ENCODE measurements around the gene TSPAN18. TPM values are rescaled to one million over a fixed set of nuclear protein-coding genes. Genes with fewer than 3 reads are reported as not detected.

The TSPAN18 gene
- total and polyA plus RNA-seq, 8 donors, result 2.1 to 60.3 (median 11.0) TPM

GRCh38 chr11:44899959-44900358 is 173.2 kb downstream of the TSPAN18 start:
- Histone ChIP-seq H3K9me3 (peaks cover 0 to 6% (median 2%) of the 10 kb centered on the region in 4 donors), H3K27ac (no peak overlapping the region), H3K4me1 (peaks cover 0 to under 1% (median under 1%) of the 10 kb centered on the region in 4 donors), H3K4me3 (no peak overlapping the region), H3K27me3 (peaks cover 0 to 5% (median 0%) of the 10 kb centered on the region in 3 donors), H3K36me3 (no peaks in the 10 kb centered on the region)
- DNase-seq, result peak in 1 of 2 donors; percentile 65
- intact Hi-C loops (cut with DNase I; ENCODE audit: low total_unique reads), result no loop called here
- 72 to 80% (median 76%) methylated on average over 3 of the region's 3 CpGs for WGBS, 5 donors
- TF ChIP-seq CTCF (IDR thresholded peaks at IDR 0.05) (no peak), POLR2A (IDR thresholded peaks at IDR 0.05) (no peak), EP300 (IDR thresholded peaks at IDR 0.05) (no peak), POLR2AphosphoS5 (IDR thresholded peaks at IDR 0.05) (no peak)

GRCh38 chr11:44901120-44901633 is 174.4 kb downstream of the TSPAN18 start:
- 79 to 88% (median 86%) methylated on average over 5 to 7 of the region's 7 CpGs for WGBS, 5 donors
- H3K27me3 ChIP-seq, result peaks cover 0 to 5% (median 0%) of the 10 kb centered on the region in 3 donors
- TF ChIP-seq EP300 (IDR thresholded peaks at IDR 0.05) (no peak), POLR2A (IDR thresholded peaks at IDR 0.05) (no peak), POLR2AphosphoS5 (IDR thresholded peaks at IDR 0.05) (no peak), CTCF (IDR thresholded peaks at IDR 0.05) (no peak)
- H3K4me3 ChIP-seq, result no peak overlapping the region
- intact Hi-C loops (cut with DNase I; ENCODE audit: low total_unique reads), result no loop called here
- H3K36me3 ChIP-seq, result no peaks in the 10 kb centered on the region
- peaks cover 0 to 7% (median 0%) of the 10 kb centered on the region in 4 donors for H3K4me1 ChIP-seq
- no peak for DNase-seq
- peaks cover 0 to 6% (median 2%) of the 10 kb centered on the region in 4 donors for H3K9me3 ChIP-seq
- H3K27ac ChIP-seq, result no peak overlapping the region

- WGBS, 5 donors, result 78 to 86% (median 81%) methylated on average over 5 of the region's 5 CpGs
- DNase-seq, result no peak
- Histone ChIP-seq H3K4me1 (peaks cover 0 to 7% (median 0%) of the 10 kb centered on the region in 4 donors), H3K27ac (no peak overlapping the region), H3K9me3 (peaks cover 0 to 6% (median 2%) of the 10 kb centered on the region in 4 donors), H3K36me3 (no peaks in the 10 kb centered on the region), H3K27me3 (peaks cover 0 to 5% (median 0%) of the 10 kb centered on the region in 3 donors), H3K4me3 (no peak overlapping the region)
- intact Hi-C loops (cut with DNase I; ENCODE audit: low total_unique reads), result no loop called here
- TF ChIP-seq EP300 (IDR thresholded peaks at IDR 0.05) (no peak), POLR2AphosphoS5 (IDR thresholded peaks at IDR 0.05) (no peak)
Observed at GRCh38 chr11:44901786-44902185, 175.0 kb downstream of the TSPAN18 start.

- no peak for DNase-seq
- Histone ChIP-seq H3K4me3 (no peak overlapping the region), H3K27me3 (peaks cover 0 to 5% (median 0%) of the 10 kb centered on the region in 3 donors), H3K36me3 (no peaks in the 10 kb centered on the region), H3K9me3 (peaks cover 0 to 6% (median 2%) of the 10 kb centered on the region in 4 donors), H3K27ac (no peak overlapping the region), H3K4me1 (peaks cover 0 to 7% (median 0%) of the 10 kb centered on the region in 4 donors)
- 67 to 82% (median 75%) methylated on average over 7 of the region's 7 CpGs for WGBS, 5 donors
- TF ChIP-seq CTCF (IDR thresholded peaks at IDR 0.05) (no peak), EP300 (IDR thresholded peaks at IDR 0.05) (no peak), POLR2A (IDR thresholded peaks at IDR 0.05) (no peak), POLR2AphosphoS5 (IDR thresholded peaks at IDR 0.05) (no peak)
- intact Hi-C loops (cut with DNase I; ENCODE audit: low total_unique reads), result no loop called here
Observed at GRCh38 chr11:44903035-44903434, 176.3 kb downstream of the TSPAN18 start.

GRCh38 chr11:44903518-44903917 is 176.8 kb downstream of the TSPAN18 start:
- H3K27ac ChIP-seq, result no peak overlapping the region
- H3K4me1 ChIP-seq, result peaks cover 0 to 7% (median 0%) of the 10 kb centered on the region in 4 donors
- no peak for DNase-seq
- H3K9me3 ChIP-seq, result peaks cover 0 to 4% (median under 1%) of the 10 kb centered on the region in 4 donors
- intact Hi-C loops (cut with DNase I; ENCODE audit: low total_unique reads), result no loop called here
- no peaks in the 10 kb centered on the region for H3K36me3 ChIP-seq
- WGBS, 5 donors, result 83 to 94% (median 86%) methylated on average over 3 of the region's 3 CpGs
- no peak overlapping the region for H3K4me3 ChIP-seq
- H3K27me3 ChIP-seq, result peaks cover 0 to 5% (median 0%) of the 10 kb centered on the region in 3 donors
- TF ChIP-seq POLR2AphosphoS5 (IDR thresholded peaks at IDR 0.05) (no peak), CTCF (IDR thresholded peaks at IDR 0.05) (no peak), EP300 (IDR thresholded peaks at IDR 0.05) (no peak)

All from stomach (tissue), 9 donors.